ENCODE measurements around the gene FBN2. TPM values are rescaled to one million over a fixed set of nuclear protein-coding genes. Genes with fewer than 3 reads are reported as not detected.
A peak's percentile ranks its signal among the peaks of the same experiment; 100 is the strongest.

The FBN2 gene
- total and polyA plus RNA-seq, 12 donors, result 2.9 to 28.9 (median 13.5) TPM

GRCh38 chr5:128549496-128549895 lies 11.5 kb upstream of the FBN2 start:
- intact Hi-C loops (cut with DNase I), result loop anchor here in 1 of 10 donors (10.0 kb wide), 1 partner anchor 295 kb away; no protein-coding TSS in a partner anchor
- DNase-seq (no peak), ATAC-seq (no peak)
- Histone ChIP-seq H3K4me1 (no peaks in the 10 kb centered on the region), H3K9me3 (peaks cover 0 to 31% (median 11%) of the 10 kb centered on the region in 11 donors), H3K27me3 (peaks cover 0 to 3% (median 0%) of the 10 kb centered on the region in 7 donors), H3K36me3 (no peaks in the 10 kb centered on the region), H3K27ac (no peak overlapping the region), H3K4me3 (no peak overlapping the region)
- TF ChIP-seq CTCF (IDR thresholded peaks at IDR 0.05), result no peak

DNA sequence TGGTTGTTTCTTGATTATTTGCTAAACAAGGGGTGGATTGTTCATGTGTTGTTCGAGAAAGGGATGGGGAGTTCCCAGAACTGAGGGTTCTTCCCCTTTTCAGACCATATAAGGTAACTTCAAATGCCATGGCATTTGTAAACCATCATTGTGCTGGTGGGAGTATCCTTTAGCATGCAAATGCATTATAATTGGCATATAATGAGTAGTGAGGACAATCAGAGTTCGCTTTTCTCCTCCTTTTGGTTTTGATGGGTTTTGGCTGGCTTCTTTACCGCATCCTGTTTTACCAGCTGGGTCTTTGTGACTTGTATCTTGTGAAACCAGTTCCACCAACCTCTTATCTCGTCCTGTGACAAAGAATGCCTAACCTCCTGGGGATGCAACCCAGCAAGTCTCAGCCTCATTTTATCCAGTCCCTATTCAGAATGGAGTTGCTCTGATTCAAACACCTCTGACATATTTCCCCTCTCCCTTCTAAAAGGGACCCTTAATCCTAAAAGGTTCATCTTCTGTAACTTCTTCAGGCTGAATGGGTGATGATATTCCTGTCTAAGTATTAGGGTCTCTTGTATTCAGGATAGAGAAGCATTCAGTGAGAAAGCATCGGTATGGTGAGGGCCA lies 8.7 kb upstream of the FBN2 start:
- ATAC-seq, result no peak
- DNase-seq, result no peak
- no peaks in the 10 kb centered on the region for H3K4me1 ChIP-seq
- H3K9me3 ChIP-seq, result peaks cover 0 to 20% (median 0%) of the 10 kb centered on the region in 11 donors
- no peak for TF ChIP-seq CTCF (IDR thresholded peaks at IDR 0.05)
- no peaks in the 10 kb centered on the region for H3K36me3 ChIP-seq
- H3K27me3 ChIP-seq, result peaks cover 0 to 3% (median 0%) of the 10 kb centered on the region in 7 donors
- no peak overlapping the region for H3K27ac ChIP-seq
- no peak overlapping the region for H3K4me3 ChIP-seq
- intact Hi-C loops (cut with DNase I), result loop anchor here in 1 of 10 donors (10.0 kb wide), 1 partner anchor 298 kb away; no protein-coding TSS in a partner anchor
- WGBS, 2 donors, result 65 to 72% methylated on average over 5 of the region's 5 CpGs

- ATAC-seq (no peak), DNase-seq (no peak)
- H3K36me3 ChIP-seq, result no peaks in the 10 kb centered on the region
- no peak overlapping the region for H3K4me3 ChIP-seq
- peaks cover 0 to 20% (median 0%) of the 10 kb centered on the region in 11 donors for H3K9me3 ChIP-seq
- intact Hi-C loops (cut with DNase I), result loop anchor here in 1 of 10 donors (10.0 kb wide), 1 partner anchor 303 kb away; no protein-coding TSS in a partner anchor
- H3K4me1 ChIP-seq, result peaks cover 0 to 23% (median 16%) of the 10 kb centered on the region in 9 donors
- no peak overlapping the region for H3K27ac ChIP-seq
- H3K27me3 ChIP-seq, result peaks cover 0 to 31% (median 24%) of the 10 kb centered on the region in 7 donors
- TF ChIP-seq CTCF (IDR thresholded peaks at IDR 0.05), result no peak
- WGBS, 2 donors, result 91 to 92% methylated on average over 3 of the region's 3 CpGs
Measured at GRCh38 chr5:128541385-128541784, 3.3 kb upstream of the FBN2 start.

DNA sequence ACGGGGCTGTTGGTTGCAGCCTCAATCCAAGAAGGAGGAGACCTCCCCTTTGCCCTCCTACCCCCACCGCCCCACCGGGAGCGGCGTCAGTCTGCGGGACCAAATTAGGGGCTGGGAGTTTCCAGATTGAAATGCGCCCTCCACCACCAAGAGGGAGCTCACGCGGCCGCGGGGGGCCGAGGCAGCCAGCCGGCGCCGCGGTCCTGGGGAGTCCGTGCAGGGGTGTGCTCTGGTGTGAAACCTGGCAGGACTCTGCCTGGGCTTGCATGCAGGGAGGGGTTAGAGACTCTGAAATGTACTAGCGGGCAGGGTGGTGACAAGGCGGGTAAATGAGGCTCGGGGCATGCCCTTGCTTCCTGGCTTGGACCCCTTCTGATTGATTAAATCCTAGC lies 989 bp upstream of the FBN2 start:
- peak overlapping the region in 8 of 10 donors; percentile 49 to 78 (median 66) for H3K27ac ChIP-seq

More for the DNA sequence above, 989 bp upstream of the FBN2 start:
- WGBS, 2 donors, result 2% methylated on average over 20 of the region's 20 CpGs
- Histone ChIP-seq H3K4me1 (peaks cover 0 to 23% (median 16%) of the 10 kb centered on the region in 9 donors), H3K27me3 (peaks cover 0 to 48% (median 39%) of the 10 kb centered on the region in 7 donors), H3K4me3 (peak overlapping the region; percentile 29 to 71 (median 64)), H3K36me3 (no peaks in the 10 kb centered on the region), H3K9me3 (peaks cover 0 to 9% (median 0%) of the 10 kb centered on the region in 11 donors)
- peak; percentile 10 to 24 for DNase-seq
- no peak for TF ChIP-seq CTCF (IDR thresholded peaks at IDR 0.05)
- intact Hi-C loops (cut with DNase I), result loop anchor here in 1 of 10 donors (10.0 kb wide), 1 partner anchor 556 kb away; the partner anchor contains the start of gene ISOC1
- ATAC-seq, result peak; percentile 13 to 54 (median 41)

Measured in heart right ventricle (tissue), 16 donors.